K562 (cell line): ENCODE results near the gene KMT2E. TPM values are rescaled to one million over a fixed set of nuclear protein-coding genes. Genes with fewer than 3 reads are reported as not detected.

Experiments
- CREB3L1 ChIP-seq: fragments of 450-650 bp; IDR thresholded peaks from 2 replicates; pipeline ENCODE4 v1.6.1; 2014; ENCODE audit warnings: low read depth, mild to moderate bottlenecking, moderate library complexity, borderline replicate concordance
- CTBP1 ChIP-seq: fragments of 450-650 bp; IDR thresholded peaks from 2 replicates; pipeline ENCODE4 v1.6.1; 2016; ENCODE audit warnings: borderline replicate concordance
- E2F6 ChIP-seq, 2 experiments: IDR thresholded peaks; 2 replicates each; pipeline ENCODE4 v1.6.1; 2011; ENCODE audit warnings: borderline replicate concordance in 1 of 2, control low read depth in 1 of 2, low read depth in 1 of 2, low read length in 1 of 2, mild to moderate bottlenecking in 1 of 2, mixed read lengths in 1 of 2, moderate library complexity in 1 of 2; ENCODE audit not compliant: insufficient read depth in 1 of 2, insufficient read length in 1 of 2, poor library complexity in 1 of 2, severe bottlenecking in 1 of 2; ENCODE audit errors: extremely low read depth in 1 of 2
- HDAC2 ChIP-seq: fragments of 450-650 bp; IDR thresholded peaks from 2 replicates; pipeline ENCODE4 v1.6.1; 2016; ENCODE audit warnings: mild to moderate bottlenecking
- MGA ChIP-seq: fragments of 450-650 bp; IDR thresholded peaks from 2 replicates; pipeline ENCODE4 v1.6.1; 2016; ENCODE audit warnings: mild to moderate bottlenecking, moderate library complexity
- RCOR1 ChIP-seq, 2 experiments: IDR thresholded peaks; 2 replicates each; pipeline ENCODE4 v1.6.1; 2012; ENCODE audit warnings: low read depth in 2 of 2, low read length in 2 of 2, borderline replicate concordance in 1 of 2, improper control_type of control experiment in 1 of 2
- SMARCA4 ChIP-seq: fragments of 450-650 bp; IDR thresholded peaks from 2 replicates; pipeline ENCODE4 v1.6.1; 2016
- SRSF7 ChIP-seq: fragments of 200-400 bp; formaldehyde crosslinking; optimal IDR thresholded peaks from 2 replicates; pipeline ENCODE3; 2017; ENCODE audit warnings: mild to moderate bottlenecking, low read depth, low read length
- ZBTB49 ChIP-seq: sonication (generic); formaldehyde crosslinking; IDR thresholded peaks from 2 replicates; pipeline ENCODE4 v1.8.0; 2022; ENCODE audit warnings: missing genetic modification reagents, mild to moderate bottlenecking, borderline replicate concordance
- polyA plus RNA-seq, 8 experiments: library from polyadenylated mRNA; depleted of rRNA in 4 of 8; stranded (reverse) in 5 of 8; unstranded in 3 of 8; fragments of >200 nt; fragmentation: Nextera tagmentation in 2 of 8; fragmentation: Illumina TruSeq in 1 of 8; extraction: Ambion mirVana in 2 of 8; extraction: Trizol in 1 of 8; gene quantifications; 2 replicates each; pipeline versions ENCODE4 v1.2.1 to v1.2.3, GENCODE V29; 2011 to 2014; ENCODE audit warnings: inconsistent platforms in 1 of 8, missing spikeins in 1 of 8
- total RNA-seq, 7 experiments: library from RNA; depleted of rRNA in 6 of 7; stranded (reverse); fragments of >200 nt in 6 of 7; fragmentation: Illumina TruSeq in 2 of 7; extraction: Trizol in 2 of 7; gene quantifications; 2 replicates each; pipeline versions ENCODE4 v1.2.1 to v1.2.3, GENCODE V29; 2011 to 2021; ENCODE audit warnings: low replicate concordance in 1 of 7

The KMT2E gene
- total and polyA plus RNA-seq, 9 of the 15 experiments (the other 6 are each of a cell fraction or from before 2014, with no cell fraction given) = 8.9 to 55.3 (median 38.1) TPM

DNA sequence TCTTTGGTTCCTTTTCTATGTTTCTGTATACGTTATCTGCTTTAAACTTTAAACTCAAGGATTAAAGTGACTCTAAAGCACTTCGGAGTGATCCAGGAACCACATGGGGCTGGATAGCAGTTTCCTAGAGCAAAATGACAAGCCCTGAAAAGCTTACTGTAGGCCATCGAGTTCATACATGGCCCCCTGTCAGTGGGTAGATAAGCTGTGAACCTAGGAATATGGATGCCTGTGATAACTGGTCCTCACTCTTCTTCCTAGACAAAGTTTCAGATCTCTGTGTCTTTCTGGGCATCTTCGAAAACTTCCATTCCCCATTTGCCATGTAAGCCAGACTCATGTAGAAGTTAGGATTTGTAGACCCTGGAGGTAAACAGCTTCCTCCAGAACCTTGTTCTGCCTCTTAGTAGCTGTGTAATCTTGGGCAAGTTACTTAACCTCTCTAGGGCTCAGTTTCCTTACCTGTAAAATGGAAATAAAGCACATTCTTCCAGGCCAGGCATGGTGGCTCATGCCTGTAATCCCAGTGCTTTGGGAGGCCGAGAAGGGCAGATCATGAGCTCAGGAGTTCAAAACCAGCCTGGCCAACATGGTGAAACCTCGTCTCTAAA lies 49.3 kb upstream of the KMT2E start (continued):
- no peak for TF ChIP-seq CREB3L1
- TF ChIP-seq SMARCA4 = peak; percentile 68
- TF ChIP-seq MGA = peak; percentile 33; the same call in 1 of the 2 replicates
- TF ChIP-seq E2F6 (IDR thresholded peaks at IDR 0.05; ENCODE audit: borderline replicate concordance in 1 of 2, extremely low read depth in 1 of 2, insufficient read depth in 1 of 2, insufficient read length in 1 of 2, low read depth in 1 of 2, low read length in 1 of 2, poor library complexity in 1 of 2, severe bottlenecking in 1 of 2) = peak; percentile 19 to 29
- TF ChIP-seq RCOR1 (IDR thresholded peaks at IDR 0.05; ENCODE audit: borderline replicate concordance in 1 of 2, low read depth in 2 of 2, low read length in 2 of 2) = 0 out of 4 replicates have a peak, but pooled peaks of 1 of the 2 experiments have one; percentile 43
- TF ChIP-seq HDAC2 = peak; percentile 72; the same call in 1 of the 2 replicates
- TF ChIP-seq CTBP1 = peak; percentile 27; the same call in 1 of the 2 replicates
- no peak for TF ChIP-seq SRSF7
- no peak for TF ChIP-seq ZBTB49 (CRISPR knock-in tag)
